CD4-positive, CD25-positive, alpha-beta regulatory T cell (primary cell): Measurements from ENCODE around the gene ACP5. TPM values are rescaled to one million over a fixed set of nuclear protein-coding genes. Genes with fewer than 3 reads are reported as not detected.
"Not testable (repeated sequence)": the region's sequence is repeated elsewhere in the genome, so short reads cannot be mapped to it uniquely, and the experiment has no call there.

Source experiments
- ATAC-seq, 2 donors: fragments of 150-1000 bp; cut with Tn5 transposase; one replicate each; pipeline ENCODE4 v1.10.0; 2021; ENCODE audit warnings: low read depth in 2 of 2, moderate number of reproducible peaks in 2 of 2, moderate library complexity in 1 of 2
- DNase-seq, 3 donors: peaks; one replicate each; pipeline versions ENCODE4 v3.0.0 to v3.0.0-alpha.2; 2012 to 2022; ENCODE audit warnings: mixed read lengths in 1 of 3
- H3K27ac ChIP-seq: one replicate; pipeline ENCODE4 v1.7.0; 2013; ENCODE audit warnings: mild to moderate bottlenecking, low read length; ENCODE audit not compliant: insufficient read depth, poor library complexity, severe bottlenecking
- H3K27me3 ChIP-seq: one replicate; pipeline ENCODE4 v1.7.0; 2013; ENCODE audit warnings: low read length; ENCODE audit not compliant: control insufficient read depth, insufficient read depth
- H3K36me3 ChIP-seq: one replicate; pipeline ENCODE4 v1.7.0; 2013; ENCODE audit warnings: mild to moderate bottlenecking, low read length, moderate library complexity; ENCODE audit not compliant: control insufficient read depth, insufficient read depth
- H3K4me1 ChIP-seq: 2 replicates; pipeline ENCODE4 v1.7.0; 2013; ENCODE audit warnings: mild to moderate bottlenecking, low read length; ENCODE audit not compliant: insufficient read depth, control insufficient read depth, poor library complexity, severe bottlenecking
- H3K4me3 ChIP-seq: one replicate; pipeline ENCODE4 v1.7.0; 2013; ENCODE audit warnings: low read depth, mild to moderate bottlenecking, low read length, moderate library complexity
- H3K9me3 ChIP-seq, 2 experiments: 1 replicate in 1 of 2; 2 replicates in 1 of 2; pipeline ENCODE4 v1.7.0; 2013; ENCODE audit warnings: low read length in 2 of 2, mild to moderate bottlenecking in 1 of 2, moderate library complexity in 1 of 2; ENCODE audit not compliant: control insufficient read depth in 2 of 2
- H3K27ac Mint-ChIP-seq, 3 donors: one replicate each; pipeline ENCODE4 v1.8.0; 2020 to 2022; ENCODE audit warnings: mild to moderate bottlenecking in 3 of 3, mixed read lengths in 3 of 3, moderate library complexity in 2 of 3
- H3K27me3 Mint-ChIP-seq: one replicate; pipeline ENCODE4 v1.8.0; 2022; ENCODE audit warnings: mild to moderate bottlenecking, mixed read lengths
- H3K36me3 Mint-ChIP-seq: one replicate; pipeline ENCODE4 v1.8.0; 2020; ENCODE audit warnings: mixed read lengths
- H3K4me1 Mint-ChIP-seq, 4 donors: one replicate each; pipeline ENCODE4 v1.8.0; 2020 to 2022; ENCODE audit warnings: mixed read lengths in 4 of 4, mild to moderate bottlenecking in 1 of 4
- H3K4me3 Mint-ChIP-seq, 4 donors: one replicate each; pipeline ENCODE4 v1.8.0; 2020 to 2022; ENCODE audit warnings: mild to moderate bottlenecking in 4 of 4, mixed read lengths in 4 of 4, moderate library complexity in 3 of 4
- H3K9me3 Mint-ChIP-seq, 7 donors: one replicate each; pipeline ENCODE4 v1.8.0; 2020 to 2022; ENCODE audit warnings: mixed read lengths in 7 of 7, mild to moderate bottlenecking in 3 of 7, moderate library complexity in 2 of 7
- polyA plus RNA-seq, 4 donors: library from polyadenylated mRNA; unstranded; fragments of 300-500 nt; fragmentation: Illumina TruSeq; gene quantifications; one replicate each; pipeline ENCODE4 v1.2.3, GENCODE V29; 2021
- total RNA-seq: library from RNA; stranded (reverse); gene quantifications from one replicate; pipeline ENCODE4 v1.2.3, GENCODE V29; 2022

ACP5 gene
- total RNA-seq (40.4 TPM), polyA plus RNA-seq (10 to 100 TPM; 21.6 to 33.5 (median 32.3) TPM)

DNA sequence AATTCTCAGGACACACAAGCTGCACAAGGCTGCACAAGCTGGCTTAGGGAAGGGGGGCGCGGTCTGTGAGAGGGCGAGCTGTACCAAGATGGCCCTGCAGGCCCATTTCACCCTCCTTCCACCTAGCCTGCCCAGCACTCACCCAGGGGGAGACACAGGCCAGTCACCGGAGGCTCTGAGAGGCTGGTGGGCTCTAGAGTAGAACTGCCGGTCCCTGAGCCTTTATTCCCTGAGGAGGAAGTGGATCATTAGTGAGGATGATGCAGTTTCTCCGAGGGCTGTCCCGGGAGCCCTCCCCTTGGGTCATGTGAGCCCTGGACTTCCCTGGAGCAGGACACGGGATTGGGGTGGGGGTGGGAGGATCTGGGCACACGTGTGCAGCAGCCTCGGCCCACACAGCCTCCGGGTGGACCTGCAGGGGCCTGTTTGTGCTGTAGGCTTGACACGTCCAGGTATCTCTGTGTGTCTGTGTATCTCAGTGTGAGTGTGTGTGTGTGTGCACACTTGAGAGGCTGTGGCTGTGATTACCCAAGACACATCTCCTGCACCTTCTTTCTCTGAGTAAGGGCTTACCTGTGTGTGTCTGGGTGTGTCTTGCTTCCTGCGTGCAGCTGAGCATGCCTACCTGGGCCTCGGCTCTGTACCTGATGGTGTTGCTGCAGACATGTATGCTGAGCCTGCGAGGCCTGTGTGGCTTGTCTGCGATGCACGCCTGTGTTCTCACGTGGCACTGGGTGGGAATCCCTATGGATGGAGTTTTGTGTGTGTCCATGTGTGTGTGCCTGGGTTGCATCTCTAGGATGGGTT is at the start of gene ACP5:
TSS of gene ACP5 (minus strand) at position 195 of the 807 bp plus-strand sequence. CDS start 328 bp downstream, outside the sequence.
- Histone ChIP-seq H3K27ac (peak within 1 kb of the TSS; percentile 59), H3K4me3 (peak within 1 kb of the TSS; percentile 32), H3K36me3 (peaks cover 5% of the 10 kb centered on the region), H3K27me3 (no peaks in the 10 kb centered on the region), H3K9me3 (no peaks in the 10 kb centered on the region), H3K4me1 (peaks cover 43% of the 10 kb centered on the region)
- Mint-ChIP-seq H3K9me3 (no peaks in the 10 kb centered on the region), H3K4me1 (peaks cover 6 to 43% (median 22%) of the 10 kb centered on the region in 4 donors), H3K36me3 (peaks cover 7% of the 10 kb centered on the region), H3K27ac (peak within 1 kb of the TSS; percentile 73 to 85 (median 84)), H3K27me3 (no peaks in the 10 kb centered on the region), H3K4me3 (peak within 1 kb of the TSS; percentile 80 to 93 (median 87))
- DNase-seq = no peak
- no peak for ATAC-seq

- no peaks in the 10 kb centered on the region for H3K36me3 ChIP-seq
- no peak overlapping the region for H3K27ac ChIP-seq
- Mint-ChIP-seq H3K27ac (no peak overlapping the region), H3K4me3 (no peak overlapping the region), H3K9me3 (peaks cover 0 to 14% (median 0%) of the 10 kb centered on the region in 7 donors), H3K27me3 (peaks cover 30% of the 10 kb centered on the region), H3K36me3 (no peaks in the 10 kb centered on the region), H3K4me1 (peaks cover 4 to 11% (median 6%) of the 10 kb centered on the region in 4 donors)
- ATAC-seq (no peak), DNase-seq (no peak)
- H3K9me3 ChIP-seq = no peaks in the 10 kb centered on the region
- H3K4me1 ChIP-seq = peaks cover 8% of the 10 kb centered on the region
- no peak overlapping the region for H3K4me3 ChIP-seq
- H3K27me3 ChIP-seq = no peaks in the 10 kb centered on the region
These were observed 48.8 kb upstream of the ACP5 start for GRCh38 chr19:11626252-11626651.

DNA sequence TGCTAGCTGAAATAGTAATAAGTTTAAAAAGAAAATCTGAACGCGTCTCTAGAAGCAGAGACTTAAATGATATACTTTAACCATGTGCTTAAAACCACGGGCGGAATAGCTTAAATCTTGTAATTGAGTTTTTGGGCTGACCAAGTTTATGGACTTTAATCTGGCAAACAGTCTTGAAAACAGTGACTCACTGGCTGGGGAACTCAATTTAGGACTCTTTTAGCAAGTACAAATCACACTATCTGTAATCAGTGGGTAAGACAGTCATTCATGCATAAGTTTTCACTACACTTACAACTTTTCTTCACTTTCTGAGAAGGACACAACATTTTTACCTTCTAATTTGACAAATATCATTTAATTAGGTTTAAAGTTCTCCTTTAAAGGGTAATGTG is 46.6 kb upstream of the ACP5 start:
- peaks cover 4 to 13% (median 6%) of the 10 kb centered on the region in 4 donors for H3K4me1 Mint-ChIP-seq
- Histone ChIP-seq H3K27ac (no peak overlapping the region), H3K27me3 (no peaks in the 10 kb centered on the region), H3K4me1 (peaks cover 8% of the 10 kb centered on the region), H3K4me3 (no peak overlapping the region), H3K36me3 (peaks cover 10% of the 10 kb centered on the region), H3K9me3 (peaks cover 8% of the 10 kb centered on the region in 2 experiments)
- no peak overlapping the region for H3K4me3 Mint-ChIP-seq
- H3K9me3 Mint-ChIP-seq = peaks cover 0 to 21% (median 2%) of the 10 kb centered on the region in 7 donors
- no peak overlapping the region for H3K27ac Mint-ChIP-seq
- ATAC-seq (no peak), DNase-seq (no peak)
- H3K36me3 Mint-ChIP-seq = peaks cover 12% of the 10 kb centered on the region
- peaks cover 25% of the 10 kb centered on the region for H3K27me3 Mint-ChIP-seq

GRCh38 chr19:11622401-11622800 is 45.0 kb upstream of the ACP5 start:
- Mint-ChIP-seq H3K27me3 (peaks cover 25% of the 10 kb centered on the region), H3K9me3 (peaks cover 0 to 36% (median 9%) of the 10 kb centered on the region in 7 donors), H3K36me3 (peaks cover 18% of the 10 kb centered on the region), H3K4me3 (peak overlapping the region in 1 of 4 donors; percentile 32), H3K4me1 (peaks cover 4 to 13% (median 6%) of the 10 kb centered on the region in 4 donors)
- peaks cover 24 to 25% of the 10 kb centered on the region in 2 experiments for H3K9me3 ChIP-seq
- H3K27ac Mint-ChIP-seq, H3K27ac ChIP-seq, H3K4me3 ChIP-seq, H3K27me3 ChIP-seq, ATAC-seq, DNase-seq, H3K4me1 ChIP-seq: not testable (repeated sequence)
- H3K36me3 ChIP-seq = peaks cover 21% of the 10 kb centered on the region

DNA sequence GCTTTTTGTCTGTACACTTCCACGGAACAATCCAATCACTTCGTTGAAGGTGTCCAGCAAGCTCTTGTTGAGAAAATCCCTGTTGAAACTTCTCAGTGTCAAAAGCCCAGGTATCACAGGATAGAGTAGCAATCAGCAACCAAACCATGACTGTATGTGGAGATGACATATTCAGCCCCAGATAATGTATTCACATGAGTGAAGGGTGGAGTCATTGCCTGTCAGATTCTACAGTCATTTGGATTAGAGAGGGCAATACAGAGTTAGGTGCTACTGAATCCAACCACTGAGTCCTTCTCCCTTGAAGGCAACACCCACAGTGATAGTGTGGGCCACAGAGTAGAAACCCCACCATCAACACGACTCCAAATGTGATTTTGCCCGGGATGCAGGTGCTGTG is 43.1 kb upstream of the ACP5 start:
- peaks cover 4 to 12% (median 6%) of the 10 kb centered on the region in 4 donors for H3K4me1 Mint-ChIP-seq
- H3K4me1 ChIP-seq = peaks cover 8% of the 10 kb centered on the region
- H3K36me3 Mint-ChIP-seq = peaks cover 32% of the 10 kb centered on the region
- H3K9me3 ChIP-seq = peaks cover 36 to 39% of the 10 kb centered on the region in 2 experiments
- H3K36me3 ChIP-seq = peaks cover 37% of the 10 kb centered on the region
- H3K27ac ChIP-seq = no peak overlapping the region
- no peak overlapping the region for H3K27ac Mint-ChIP-seq
- H3K9me3 Mint-ChIP-seq = peaks cover 0 to 44% (median 16%) of the 10 kb centered on the region in 7 donors
- peaks cover 16% of the 10 kb centered on the region for H3K27me3 Mint-ChIP-seq
- no peak overlapping the region for H3K4me3 ChIP-seq
- no peaks in the 10 kb centered on the region for H3K27me3 ChIP-seq
- ATAC-seq (no peak), DNase-seq (no peak)
- no peak overlapping the region for H3K4me3 Mint-ChIP-seq

- H3K27me3 ChIP-seq = no peaks in the 10 kb centered on the region
- Mint-ChIP-seq H3K27ac (no peak overlapping the region), H3K36me3 (peaks cover 42% of the 10 kb centered on the region), H3K9me3 (peaks cover 0 to 46% (median 16%) of the 10 kb centered on the region in 7 donors), H3K4me3 (no peak overlapping the region), H3K4me1 (peaks cover 0 to 4% (median under 1%) of the 10 kb centered on the region in 4 donors), H3K27me3 (peaks cover 5% of the 10 kb centered on the region)
- H3K4me3 ChIP-seq = no peak overlapping the region
- DNase-seq (no peak), ATAC-seq (no peak)
- peaks cover 48% of the 10 kb centered on the region for H3K36me3 ChIP-seq
- peaks cover 38 to 53% of the 10 kb centered on the region in 2 experiments for H3K9me3 ChIP-seq
- H3K4me1 ChIP-seq = no peaks in the 10 kb centered on the region
- H3K27ac ChIP-seq = no peak overlapping the region
These were observed 40.0 kb upstream of the ACP5 start for GRCh38 chr19:11617180-11618062.

- ATAC-seq (no peak), DNase-seq (no peak)
- Mint-ChIP-seq H3K4me1 (peaks cover 2 to 6% (median 4%) of the 10 kb centered on the region in 4 donors), H3K4me3 (no peak overlapping the region), H3K36me3 (peaks cover 42% of the 10 kb centered on the region), H3K27ac (no peak overlapping the region), H3K9me3 (peaks cover 1 to 28% (median 8%) of the 10 kb centered on the region in 7 donors), H3K27me3 (no peaks in the 10 kb centered on the region)
- H3K9me3 ChIP-seq = peaks cover 20 to 33% of the 10 kb centered on the region in 2 experiments
- H3K27me3 ChIP-seq = no peaks in the 10 kb centered on the region
- H3K27ac ChIP-seq = no peak overlapping the region
- peaks cover 33% of the 10 kb centered on the region for H3K36me3 ChIP-seq
- H3K4me1 ChIP-seq = no peaks in the 10 kb centered on the region
- H3K4me3 ChIP-seq = no peak overlapping the region
These were observed 35.5 kb upstream of the ACP5 start for GRCh38 chr19:11612816-11613511.
